Uterus (tissue), 4 donors: ENCODE data around the gene ASCC3. TPM values are rescaled to one million over a fixed set of nuclear protein-coding genes. Genes with fewer than 3 reads are reported as not detected.

Source experiments
- DNase-seq, 2 donors: peaks; one replicate each; pipeline ENCODE4 v3.0.0-alpha.2; 2019 to 2020
- H3K27ac ChIP-seq, 2 donors: fragments of 200-600 bp; sonication (generic); 1 replicate in 1 of 2; 2 replicates in 1 of 2; pipeline ENCODE4 v1.5.1; 2016 to 2018
- H3K27me3 ChIP-seq, 2 donors: fragments of 200-600 bp; sonication (generic); one replicate each; pipeline ENCODE4 v1.5.1; 2018 to 2019; ENCODE audit warnings: control low read depth in 1 of 2
- H3K36me3 ChIP-seq, 2 donors: fragments of 200-600 bp; sonication (generic); one replicate each; pipeline ENCODE4 v1.5.1; 2019; ENCODE audit warnings: control low read depth in 1 of 2
- H3K4me1 ChIP-seq, 2 donors: fragments of 200-600 bp; sonication (generic); one replicate each; pipeline ENCODE4 v1.5.1; 2018 to 2019; ENCODE audit warnings: control low read depth in 1 of 2
- H3K4me3 ChIP-seq, 2 donors: fragments of 200-600 bp; sonication (generic); 1 replicate in 1 of 2; 2 replicates in 1 of 2; pipeline ENCODE4 v1.5.1; 2018 to 2019; ENCODE audit warnings: mild to moderate bottlenecking in 1 of 2
- H3K9me3 ChIP-seq, 2 donors: fragments of 200-600 bp; sonication (generic); one replicate each; pipeline ENCODE4 v1.5.1; 2019; ENCODE audit warnings: control low read depth in 1 of 2
- POLR2A ChIP-seq, 2 donors: fragments of 450-650 bp; IDR thresholded peaks; one replicate each; pipeline ENCODE4 v1.6.1; 2016; ENCODE audit warnings: antibody characterized with exemption in 2 of 2, mild to moderate bottlenecking in 1 of 2, moderate library complexity in 1 of 2
- intact Hi-C: fragments of 100-400 bp; cut with DNase I; formaldehyde crosslinking; loops from one replicate; pipeline ENCODE4 v1.15.1; 2023; ENCODE audit warnings: low total_unique reads
- total RNA-seq, 4 donors: library from RNA; depleted of rRNA in 3 of 4; stranded (reverse); fragments of >200 nt in 3 of 4; gene quantifications; one replicate each; pipeline versions ENCODE4 v1.1.0 to v1.2.4, GENCODE V29; 2014 to 2023
- TF ChIP-seq, protein P1 (sequence below), 4 experiments: fragments of 200-600 bp in 2 of 4; fragments of 450-650 bp in 2 of 4; sonication (generic) in 2 of 4; IDR thresholded peaks; one replicate each; pipeline ENCODE4 v1.5.1; 2016 to 2019; ENCODE audit warnings: antibody characterized with exemption in 4 of 4, mild to moderate bottlenecking in 2 of 4, moderate library complexity in 1 of 4
- donor health status: DM: yes; HTN: yes; CAD: no.

Gene ASCC3
- total RNA-seq, 4 donors from 2014 or later = 14.3 to 92.4 (median 33.2) TPM

DNA sequence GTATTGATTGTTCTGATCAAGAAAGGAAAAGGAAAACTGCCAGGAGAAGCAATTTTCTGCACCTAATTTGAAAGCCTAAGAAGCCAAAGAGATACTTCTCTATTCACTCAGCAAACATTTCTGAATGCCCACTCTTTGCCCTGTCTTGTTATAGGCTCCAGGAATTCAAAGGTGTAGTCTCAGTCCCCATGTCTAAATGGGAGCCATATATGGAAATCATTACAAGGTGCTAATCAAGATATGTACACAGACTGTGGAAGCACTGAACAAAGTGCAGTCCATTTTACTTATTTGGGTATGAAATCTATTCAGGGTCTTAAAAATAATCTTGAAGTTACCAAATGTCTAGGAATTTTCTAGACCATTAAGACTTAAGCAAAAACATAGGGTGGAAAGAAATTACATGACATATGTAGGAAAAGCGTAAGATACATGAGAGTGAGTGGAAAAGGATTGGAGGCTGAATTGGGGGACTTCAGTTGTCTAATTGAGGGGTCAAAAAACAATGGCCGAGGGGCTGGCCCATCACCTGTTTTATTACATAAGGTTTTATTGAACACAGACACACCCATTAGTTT lies 39.0 kb upstream of the ASCC3 start:
- no peaks in the 10 kb centered on the region for H3K9me3 ChIP-seq
- TF ChIP-seq, protein P1, sequence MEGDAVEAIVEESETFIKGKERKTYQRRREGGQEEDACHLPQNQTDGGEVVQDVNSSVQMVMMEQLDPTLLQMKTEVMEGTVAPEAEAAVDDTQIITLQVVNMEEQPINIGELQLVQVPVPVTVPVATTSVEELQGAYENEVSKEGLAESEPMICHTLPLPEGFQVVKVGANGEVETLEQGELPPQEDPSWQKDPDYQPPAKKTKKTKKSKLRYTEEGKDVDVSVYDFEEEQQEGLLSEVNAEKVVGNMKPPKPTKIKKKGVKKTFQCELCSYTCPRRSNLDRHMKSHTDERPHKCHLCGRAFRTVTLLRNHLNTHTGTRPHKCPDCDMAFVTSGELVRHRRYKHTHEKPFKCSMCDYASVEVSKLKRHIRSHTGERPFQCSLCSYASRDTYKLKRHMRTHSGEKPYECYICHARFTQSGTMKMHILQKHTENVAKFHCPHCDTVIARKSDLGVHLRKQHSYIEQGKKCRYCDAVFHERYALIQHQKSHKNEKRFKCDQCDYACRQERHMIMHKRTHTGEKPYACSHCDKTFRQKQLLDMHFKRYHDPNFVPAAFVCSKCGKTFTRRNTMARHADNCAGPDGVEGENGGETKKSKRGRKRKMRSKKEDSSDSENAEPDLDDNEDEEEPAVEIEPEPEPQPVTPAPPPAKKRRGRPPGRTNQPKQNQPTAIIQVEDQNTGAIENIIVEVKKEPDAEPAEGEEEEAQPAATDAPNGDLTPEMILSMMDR (IDR thresholded peaks at IDR 0.05) = no peak
- TF ChIP-seq POLR2A (IDR thresholded peaks at IDR 0.05) = no peak
- no peak overlapping the region for H3K27ac ChIP-seq
- no peaks in the 10 kb centered on the region for H3K4me1 ChIP-seq
- no peak overlapping the region for H3K4me3 ChIP-seq
- intact Hi-C loops = no loop called here
- H3K27me3 ChIP-seq = no peaks in the 10 kb centered on the region
- DNase-seq = no peak
- no peaks in the 10 kb centered on the region for H3K36me3 ChIP-seq

DNA sequence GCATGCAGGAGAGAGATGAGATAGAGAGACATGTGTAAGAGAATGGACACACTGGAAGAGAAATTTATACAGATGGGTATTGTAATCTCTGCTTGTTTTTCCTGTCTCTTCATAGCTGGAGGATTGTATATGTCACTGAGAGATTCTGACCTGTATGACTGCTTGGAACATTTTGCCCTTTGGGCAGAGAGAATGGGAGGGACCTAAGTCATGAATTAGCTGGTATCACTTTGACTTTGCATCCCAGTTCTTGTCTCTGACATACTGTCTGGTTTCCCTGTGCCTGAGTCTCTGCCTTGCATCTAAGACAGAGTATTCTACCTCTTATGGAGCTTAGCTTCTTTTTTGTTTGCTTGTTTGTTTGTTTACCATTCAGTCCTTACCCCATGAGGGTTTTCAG lies 37.0 kb upstream of the ASCC3 start:
- TF ChIP-seq POLR2A (IDR thresholded peaks at IDR 0.05) = no peak
- TF ChIP-seq, protein P1 (IDR thresholded peaks at IDR 0.05) = no peak
- Histone ChIP-seq H3K4me1 (no peaks in the 10 kb centered on the region), H3K9me3 (no peaks in the 10 kb centered on the region), H3K4me3 (no peak overlapping the region), H3K36me3 (no peaks in the 10 kb centered on the region), H3K27ac (no peak overlapping the region), H3K27me3 (no peaks in the 10 kb centered on the region)
- intact Hi-C loops = no loop called here
- no peak for DNase-seq

DNA sequence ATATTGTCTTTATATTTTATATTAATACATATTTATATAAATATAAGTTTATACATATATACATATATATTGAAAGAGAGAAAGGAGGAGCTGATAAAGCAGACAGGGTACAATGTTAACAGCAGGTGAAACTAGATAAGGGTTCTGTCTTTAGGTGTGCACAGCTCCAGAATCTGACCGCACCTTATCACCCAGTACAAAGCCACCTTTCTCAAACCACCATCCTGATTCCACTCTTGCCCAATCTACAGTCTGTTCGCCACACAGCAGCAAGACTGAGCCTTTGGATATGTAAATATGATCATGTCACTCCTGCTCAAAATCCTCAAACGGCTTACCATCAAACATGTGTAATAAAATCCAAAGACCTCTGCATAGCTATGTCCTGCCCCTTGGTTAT lies 34.7 kb upstream of the ASCC3 start:
- Histone ChIP-seq H3K27me3 (no peaks in the 10 kb centered on the region), H3K36me3 (no peaks in the 10 kb centered on the region), H3K4me1 (no peaks in the 10 kb centered on the region), H3K4me3 (no peak overlapping the region), H3K27ac (no peak overlapping the region), H3K9me3 (no peaks in the 10 kb centered on the region)
- TF ChIP-seq POLR2A (IDR thresholded peaks at IDR 0.05) = no peak
- TF ChIP-seq, protein P1 (IDR thresholded peaks at IDR 0.05) = no peak
- intact Hi-C loops = no loop called here
- no peak for DNase-seq

DNA sequence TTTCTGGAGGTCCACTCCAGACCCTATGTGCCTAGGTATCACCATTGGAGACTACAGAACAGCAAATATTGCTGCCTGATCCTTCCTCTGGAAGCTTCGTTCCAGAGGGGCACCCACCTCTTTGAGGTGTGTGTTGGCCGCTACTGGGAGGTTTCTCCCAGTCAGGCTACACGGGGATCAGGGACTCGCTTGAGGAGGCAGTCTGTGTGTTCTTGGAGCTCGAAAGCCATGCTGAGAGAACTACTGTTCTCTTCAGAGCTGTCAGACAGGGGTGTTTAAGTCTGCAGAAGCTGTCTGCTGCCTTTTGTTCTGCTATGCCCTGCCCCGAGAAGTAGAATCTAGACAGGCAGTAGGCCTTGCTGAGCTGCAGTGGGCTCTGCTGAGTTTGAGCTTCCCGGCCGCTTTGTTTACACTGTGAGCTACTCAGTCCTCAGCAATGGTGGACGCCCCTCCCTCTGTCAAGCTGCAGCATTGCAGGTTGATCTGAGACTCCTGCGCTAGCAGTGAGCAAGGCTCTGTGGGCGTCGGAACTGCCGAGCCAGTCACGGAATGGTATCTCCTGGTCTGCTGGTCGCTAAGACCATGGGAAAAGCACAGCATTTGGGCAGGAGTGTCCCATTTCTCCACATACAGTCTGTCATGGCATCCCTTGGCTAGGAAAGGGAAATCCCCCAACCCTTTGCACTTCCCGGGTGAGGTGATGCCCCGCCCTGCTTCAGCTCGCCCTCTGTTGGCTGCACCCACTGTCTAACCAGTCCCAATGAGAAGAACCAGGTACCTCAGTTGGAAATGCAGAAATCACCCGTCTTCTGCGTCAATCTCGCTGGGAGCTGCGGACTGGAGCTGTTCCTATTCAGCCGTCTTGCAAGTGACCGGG lies 32.5 kb upstream of the ASCC3 start:
- H3K27me3 ChIP-seq = no peaks in the 10 kb centered on the region
- H3K4me1 ChIP-seq = no peaks in the 10 kb centered on the region
- no peak for TF ChIP-seq POLR2A (IDR thresholded peaks at IDR 0.05)
- TF ChIP-seq, protein P1 (IDR thresholded peaks at IDR 0.05) = no peak
- no peaks in the 10 kb centered on the region for H3K9me3 ChIP-seq
- H3K27ac ChIP-seq = no peak overlapping the region
- no peak overlapping the region for H3K4me3 ChIP-seq
- intact Hi-C loops = no loop called here
- no peaks in the 10 kb centered on the region for H3K36me3 ChIP-seq
- no peak for DNase-seq

DNA sequence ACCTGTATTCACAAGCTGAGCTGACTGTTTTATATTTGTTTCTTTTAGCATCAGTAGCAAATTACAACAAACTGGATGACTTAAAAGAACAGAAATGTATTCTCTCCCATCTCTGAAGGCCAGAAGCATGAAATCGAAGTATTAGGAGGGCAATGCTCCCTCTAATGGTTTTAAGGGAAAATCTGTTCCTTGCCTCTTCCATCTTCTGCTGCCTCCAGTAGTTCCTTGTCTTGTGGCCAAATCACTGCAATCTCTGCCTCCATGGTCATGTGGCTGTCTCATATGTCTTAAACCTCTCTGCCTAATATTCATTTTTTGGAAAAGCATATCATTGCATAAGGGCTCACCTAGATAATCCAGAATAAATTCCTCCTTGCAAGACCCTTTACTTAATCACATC lies 25.2 kb upstream of the ASCC3 start:
- DNase-seq = no peak
- TF ChIP-seq, protein P1 (IDR thresholded peaks at IDR 0.05) = no peak
- no peak for TF ChIP-seq POLR2A (IDR thresholded peaks at IDR 0.05)
- H3K27me3 ChIP-seq = no peaks in the 10 kb centered on the region
- H3K4me3 ChIP-seq = no peak overlapping the region
- intact Hi-C loops = no loop called here
- H3K36me3 ChIP-seq = no peaks in the 10 kb centered on the region
- H3K9me3 ChIP-seq = no peaks in the 10 kb centered on the region
- H3K27ac ChIP-seq = no peak overlapping the region
- no peaks in the 10 kb centered on the region for H3K4me1 ChIP-seq
